Measurements from ENCODE around the gene TINCR. TPM values are rescaled to one million over a fixed set of nuclear protein-coding genes. Genes with fewer than 3 reads are reported as not detected.
A peak's percentile ranks its signal among the peaks of the same experiment; 100 is the strongest.
"Not testable (repeated sequence)": the region's sequence is repeated elsewhere in the genome, so short reads cannot be mapped to it uniquely, and the experiment has no call there.

Gene TINCR
- 1.3 and 2.4 TPM in 2 replicates for total RNA-seq
- polyA plus RNA-seq: 1.9 and 3.7 TPM in 2 replicates

DNA sequence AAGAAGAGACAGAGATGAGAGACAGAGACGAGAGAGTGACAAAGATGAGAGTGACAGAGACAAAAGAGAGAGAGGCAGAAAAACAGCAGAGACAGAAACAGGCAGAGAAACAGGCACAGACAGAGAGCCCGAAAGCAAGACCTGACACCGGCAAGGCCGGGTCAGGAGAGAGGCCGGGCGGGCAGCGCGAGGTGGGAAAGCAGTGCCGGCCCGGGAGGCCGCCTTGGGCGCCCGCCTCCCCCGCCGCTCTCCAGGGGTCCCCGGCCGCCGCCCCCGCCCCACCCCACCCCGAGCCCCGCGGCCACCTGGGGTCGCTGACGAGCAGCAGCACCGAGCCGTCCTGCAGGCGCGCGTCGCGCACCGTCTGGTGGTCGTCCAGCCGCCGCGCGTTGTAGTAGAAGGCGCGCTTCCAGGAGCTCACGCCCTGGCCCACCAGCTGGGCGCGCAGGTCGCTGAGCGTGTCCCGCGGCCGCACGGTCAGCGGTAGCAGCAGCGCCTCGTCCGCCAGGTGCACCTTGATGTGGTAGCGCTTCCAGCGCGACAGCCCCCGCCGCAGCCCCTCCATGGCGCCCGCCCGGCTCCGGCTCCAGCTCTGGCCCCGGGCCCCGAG is at the start of gene TINCR:
TSS of gene TINCR (minus strand) at position 594 of the 610 bp plus-strand sequence.
- Histone ChIP-seq H3K36me3 (no peaks in the 10 kb centered on the region), H3K4me1 (ENCODE audit: low read depth) (no peaks in the 10 kb centered on the region), H3K4me3 (peak within 1 kb of the TSS; percentile 21), H3K9me3 (ENCODE audit: low read depth) (no peaks in the 10 kb centered on the region), H3K27me3 (peaks cover 30% of the 10 kb centered on the region), H3K27ac (no peak within 1 kb of the TSS)
- DNase-seq (ENCODE audit: low read depth in 1 of 2, low spot score in 1 of 2): peak in 1 of 2 donors; percentile 67
- TF ChIP-seq CTCF (IDR thresholded peaks at IDR 0.05; ENCODE audit: low read depth, low read length): peak; percentile 7

DNA sequence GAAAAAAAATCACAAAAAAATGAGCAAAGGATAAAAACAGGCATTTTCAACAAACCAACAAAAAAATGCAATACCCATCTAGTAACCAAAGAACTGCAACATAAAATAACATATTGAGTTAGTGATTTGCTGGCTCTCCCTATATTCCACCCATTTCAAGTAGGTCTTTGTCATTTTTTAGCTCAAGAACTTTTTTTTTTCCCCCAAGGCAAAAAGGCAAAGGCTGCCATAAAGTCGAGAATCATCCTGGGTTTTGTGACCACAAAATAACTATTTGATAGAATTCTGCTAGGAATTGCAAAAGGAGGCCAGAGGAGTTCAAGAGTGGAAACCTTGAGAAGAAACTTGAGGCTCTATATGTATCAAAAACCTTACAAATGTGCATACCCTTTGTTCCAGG is 49.3 kb upstream of the TINCR start:
- Histone ChIP-seq H3K4me1 (ENCODE audit: low read depth) (peaks cover 6% of the 10 kb centered on the region), H3K36me3 (peaks cover 55% of the 10 kb centered on the region), H3K27ac (no peak overlapping the region), H3K4me3 (no peak overlapping the region), H3K9me3 (ENCODE audit: low read depth) (no peaks in the 10 kb centered on the region), H3K27me3 (no peaks in the 10 kb centered on the region)
- TF ChIP-seq CTCF (IDR thresholded peaks at IDR 0.05; ENCODE audit: low read depth, low read length): no peak
- DNase-seq (ENCODE audit: low read depth in 1 of 2, low spot score in 1 of 2): no peak

DNA sequence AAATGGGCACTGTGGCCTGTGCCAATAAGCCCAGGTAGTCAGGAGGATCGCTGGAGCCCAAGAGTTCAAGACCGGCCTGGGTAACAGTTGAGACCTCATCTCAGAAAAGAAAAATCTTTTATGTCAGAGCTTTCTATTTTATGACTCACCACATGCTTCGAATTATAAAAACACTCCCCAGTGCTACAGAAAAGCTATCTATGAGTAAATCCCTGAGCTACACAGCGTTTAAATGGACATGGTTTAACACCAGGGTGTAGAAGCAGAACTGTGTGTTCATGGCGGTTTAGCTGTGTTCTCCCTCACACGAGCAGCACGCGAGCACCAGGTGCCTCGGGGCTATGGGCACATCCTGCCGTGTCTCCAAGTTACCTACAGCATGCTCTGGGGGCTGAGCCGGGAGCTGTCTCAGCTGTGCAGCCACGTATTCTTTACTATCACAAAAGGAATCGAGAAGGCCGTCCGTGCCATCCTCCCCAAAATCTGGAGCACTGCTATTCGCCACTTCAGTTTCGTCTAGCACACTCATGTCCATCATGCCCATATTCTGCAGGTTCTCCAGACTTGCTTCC is 48.1 kb upstream of the TINCR start:
- Histone ChIP-seq H3K4me3 (no peak overlapping the region), H3K27me3 (no peaks in the 10 kb centered on the region), H3K27ac (no peak overlapping the region), H3K9me3 (ENCODE audit: low read depth) (no peaks in the 10 kb centered on the region), H3K36me3 (peaks cover 59% of the 10 kb centered on the region), H3K4me1 (ENCODE audit: low read depth) (no peaks in the 10 kb centered on the region)
- no peak for TF ChIP-seq CTCF (IDR thresholded peaks at IDR 0.05; ENCODE audit: low read depth, low read length)
- DNase-seq (ENCODE audit: low read depth in 1 of 2, low spot score in 1 of 2): no peak

DNA sequence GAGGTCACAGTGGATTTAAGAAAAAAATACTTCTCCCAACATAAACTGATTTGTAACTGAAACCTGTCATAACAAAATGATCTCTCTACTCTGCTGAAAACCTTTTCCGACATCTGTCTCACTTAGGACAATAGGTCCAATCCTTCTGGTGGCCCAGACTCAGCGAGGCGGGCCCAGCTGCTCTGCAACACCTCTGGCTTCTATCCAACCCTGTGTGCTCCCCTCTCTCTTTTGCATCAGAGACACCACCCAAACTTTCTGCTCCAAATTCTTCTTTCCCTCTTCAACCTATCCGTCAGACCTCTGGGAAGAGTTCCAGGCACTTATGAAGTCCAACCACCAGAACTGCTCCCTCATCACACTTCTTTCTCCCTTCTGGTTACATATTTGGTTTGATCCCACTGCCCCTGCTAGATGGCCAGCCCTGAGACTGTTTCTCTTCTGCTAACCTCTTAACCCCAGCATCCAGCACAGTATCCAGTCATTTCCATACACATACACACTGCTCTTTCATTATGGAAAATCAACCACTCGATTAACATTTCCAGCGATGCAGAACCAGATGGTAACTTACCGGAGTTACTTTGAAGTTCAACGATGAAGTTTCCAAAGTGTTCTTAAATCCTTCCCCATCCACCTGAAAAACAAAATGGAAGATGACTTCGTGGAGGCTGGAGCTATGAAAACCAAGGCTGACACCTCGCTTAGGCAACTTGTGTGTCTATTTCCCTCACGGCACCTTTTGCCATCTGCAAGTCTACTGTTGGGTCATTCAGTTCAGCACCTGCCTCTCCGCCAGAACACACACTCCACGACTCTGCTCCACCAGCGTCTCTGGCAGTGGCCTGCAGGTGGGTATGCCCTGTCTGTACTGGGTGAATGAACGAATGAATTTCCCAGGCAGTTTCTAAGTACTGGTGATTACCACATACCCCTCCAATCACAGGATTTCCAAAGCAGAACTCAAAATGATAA is 45.4 kb upstream of the TINCR start:
- H3K9me3 ChIP-seq (ENCODE audit: low read depth): no peaks in the 10 kb centered on the region
- DNase-seq (ENCODE audit: low read depth in 1 of 2, low spot score in 1 of 2): no peak
- H3K4me1 ChIP-seq (ENCODE audit: low read depth): no peaks in the 10 kb centered on the region
- peaks cover 69% of the 10 kb centered on the region for H3K36me3 ChIP-seq
- no peak for TF ChIP-seq CTCF (IDR thresholded peaks at IDR 0.05; ENCODE audit: low read depth, low read length)
- no peaks in the 10 kb centered on the region for H3K27me3 ChIP-seq
- H3K27ac ChIP-seq: no peak overlapping the region
- no peak overlapping the region for H3K4me3 ChIP-seq

DNA sequence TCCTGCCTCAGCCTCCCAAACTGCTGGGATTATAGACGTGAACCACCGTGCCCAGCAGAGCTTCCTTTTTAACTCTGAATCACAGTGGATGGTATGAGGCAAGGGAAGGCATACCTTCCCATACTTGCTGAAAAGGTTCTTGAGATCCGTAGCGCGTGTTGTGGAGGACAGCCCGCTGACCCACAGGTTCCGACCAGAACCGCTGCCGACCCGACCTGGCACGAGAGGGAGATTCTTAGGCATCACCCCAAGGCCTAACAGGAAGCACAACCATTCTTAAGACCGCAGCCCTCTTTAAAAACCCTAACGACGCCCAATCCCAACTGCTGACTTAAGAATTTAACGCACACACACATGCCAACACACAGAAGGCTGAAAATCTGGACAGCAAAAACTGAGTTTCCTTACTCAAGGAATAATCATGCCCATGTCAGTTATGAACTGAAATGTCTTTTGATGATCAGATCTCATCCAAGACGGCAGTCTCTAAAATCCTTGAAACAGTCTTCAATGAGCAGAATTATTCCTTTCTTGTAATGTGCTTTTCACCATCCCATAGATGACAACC is 42.2 kb upstream of the TINCR start:
- no peaks in the 10 kb centered on the region for H3K4me1 ChIP-seq (ENCODE audit: low read depth)
- no peak overlapping the region for H3K4me3 ChIP-seq
- H3K27me3 ChIP-seq: no peaks in the 10 kb centered on the region
- no peak overlapping the region for H3K27ac ChIP-seq
- no peak for TF ChIP-seq CTCF (IDR thresholded peaks at IDR 0.05; ENCODE audit: low read depth, low read length)
- no peak for DNase-seq (ENCODE audit: low read depth in 1 of 2, low spot score in 1 of 2)
- H3K36me3 ChIP-seq: peaks cover 67% of the 10 kb centered on the region
- H3K9me3 ChIP-seq (ENCODE audit: low read depth): no peaks in the 10 kb centered on the region

- not testable (repeated sequence) for DNase-seq (ENCODE audit: low read depth in 1 of 2, low spot score in 1 of 2); H3K4me1 ChIP-seq (ENCODE audit: low read depth); H3K4me3 ChIP-seq; H3K9me3 ChIP-seq (ENCODE audit: low read depth); H3K27me3 ChIP-seq; H3K27ac ChIP-seq
- peaks cover 67% of the 10 kb centered on the region for H3K36me3 ChIP-seq
Observed at GRCh38 chr19:5608766-5609165, 41.0 kb upstream of the TINCR start.
